ENCODE data around the gene KLHL36. TPM values are rescaled to one million over a fixed set of nuclear protein-coding genes. Genes with fewer than 3 reads are reported as not detected.

KLHL36 gene
- total and polyA plus RNA-seq, 9 of the 15 experiments (the other 6 are each of a cell fraction or from before 2014, with no cell fraction given), result 2.1 to 51.2 (median 18.5) TPM

DNA sequence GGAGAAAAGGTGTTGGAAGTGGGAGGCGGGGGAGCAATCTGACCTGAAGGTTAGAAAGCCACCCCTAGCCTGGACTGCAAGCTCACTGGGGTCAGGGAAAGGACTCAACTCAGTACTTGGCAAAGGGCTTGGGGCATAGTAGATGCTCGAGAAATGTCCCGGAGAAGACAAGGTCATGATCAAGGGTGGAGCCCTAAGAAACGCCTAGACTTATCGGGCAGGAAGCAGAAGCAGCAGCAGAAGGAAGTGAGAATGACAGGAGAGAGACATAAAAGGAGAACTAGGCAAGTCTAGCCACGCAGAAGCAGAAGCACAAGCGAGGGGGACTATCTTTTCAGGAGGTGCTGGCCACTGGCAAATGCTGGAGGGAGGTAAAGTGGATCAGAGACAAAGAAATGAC is 40.6 kb upstream of the KLHL36 start (continued):
- TF ChIP-seq, protein P1, sequence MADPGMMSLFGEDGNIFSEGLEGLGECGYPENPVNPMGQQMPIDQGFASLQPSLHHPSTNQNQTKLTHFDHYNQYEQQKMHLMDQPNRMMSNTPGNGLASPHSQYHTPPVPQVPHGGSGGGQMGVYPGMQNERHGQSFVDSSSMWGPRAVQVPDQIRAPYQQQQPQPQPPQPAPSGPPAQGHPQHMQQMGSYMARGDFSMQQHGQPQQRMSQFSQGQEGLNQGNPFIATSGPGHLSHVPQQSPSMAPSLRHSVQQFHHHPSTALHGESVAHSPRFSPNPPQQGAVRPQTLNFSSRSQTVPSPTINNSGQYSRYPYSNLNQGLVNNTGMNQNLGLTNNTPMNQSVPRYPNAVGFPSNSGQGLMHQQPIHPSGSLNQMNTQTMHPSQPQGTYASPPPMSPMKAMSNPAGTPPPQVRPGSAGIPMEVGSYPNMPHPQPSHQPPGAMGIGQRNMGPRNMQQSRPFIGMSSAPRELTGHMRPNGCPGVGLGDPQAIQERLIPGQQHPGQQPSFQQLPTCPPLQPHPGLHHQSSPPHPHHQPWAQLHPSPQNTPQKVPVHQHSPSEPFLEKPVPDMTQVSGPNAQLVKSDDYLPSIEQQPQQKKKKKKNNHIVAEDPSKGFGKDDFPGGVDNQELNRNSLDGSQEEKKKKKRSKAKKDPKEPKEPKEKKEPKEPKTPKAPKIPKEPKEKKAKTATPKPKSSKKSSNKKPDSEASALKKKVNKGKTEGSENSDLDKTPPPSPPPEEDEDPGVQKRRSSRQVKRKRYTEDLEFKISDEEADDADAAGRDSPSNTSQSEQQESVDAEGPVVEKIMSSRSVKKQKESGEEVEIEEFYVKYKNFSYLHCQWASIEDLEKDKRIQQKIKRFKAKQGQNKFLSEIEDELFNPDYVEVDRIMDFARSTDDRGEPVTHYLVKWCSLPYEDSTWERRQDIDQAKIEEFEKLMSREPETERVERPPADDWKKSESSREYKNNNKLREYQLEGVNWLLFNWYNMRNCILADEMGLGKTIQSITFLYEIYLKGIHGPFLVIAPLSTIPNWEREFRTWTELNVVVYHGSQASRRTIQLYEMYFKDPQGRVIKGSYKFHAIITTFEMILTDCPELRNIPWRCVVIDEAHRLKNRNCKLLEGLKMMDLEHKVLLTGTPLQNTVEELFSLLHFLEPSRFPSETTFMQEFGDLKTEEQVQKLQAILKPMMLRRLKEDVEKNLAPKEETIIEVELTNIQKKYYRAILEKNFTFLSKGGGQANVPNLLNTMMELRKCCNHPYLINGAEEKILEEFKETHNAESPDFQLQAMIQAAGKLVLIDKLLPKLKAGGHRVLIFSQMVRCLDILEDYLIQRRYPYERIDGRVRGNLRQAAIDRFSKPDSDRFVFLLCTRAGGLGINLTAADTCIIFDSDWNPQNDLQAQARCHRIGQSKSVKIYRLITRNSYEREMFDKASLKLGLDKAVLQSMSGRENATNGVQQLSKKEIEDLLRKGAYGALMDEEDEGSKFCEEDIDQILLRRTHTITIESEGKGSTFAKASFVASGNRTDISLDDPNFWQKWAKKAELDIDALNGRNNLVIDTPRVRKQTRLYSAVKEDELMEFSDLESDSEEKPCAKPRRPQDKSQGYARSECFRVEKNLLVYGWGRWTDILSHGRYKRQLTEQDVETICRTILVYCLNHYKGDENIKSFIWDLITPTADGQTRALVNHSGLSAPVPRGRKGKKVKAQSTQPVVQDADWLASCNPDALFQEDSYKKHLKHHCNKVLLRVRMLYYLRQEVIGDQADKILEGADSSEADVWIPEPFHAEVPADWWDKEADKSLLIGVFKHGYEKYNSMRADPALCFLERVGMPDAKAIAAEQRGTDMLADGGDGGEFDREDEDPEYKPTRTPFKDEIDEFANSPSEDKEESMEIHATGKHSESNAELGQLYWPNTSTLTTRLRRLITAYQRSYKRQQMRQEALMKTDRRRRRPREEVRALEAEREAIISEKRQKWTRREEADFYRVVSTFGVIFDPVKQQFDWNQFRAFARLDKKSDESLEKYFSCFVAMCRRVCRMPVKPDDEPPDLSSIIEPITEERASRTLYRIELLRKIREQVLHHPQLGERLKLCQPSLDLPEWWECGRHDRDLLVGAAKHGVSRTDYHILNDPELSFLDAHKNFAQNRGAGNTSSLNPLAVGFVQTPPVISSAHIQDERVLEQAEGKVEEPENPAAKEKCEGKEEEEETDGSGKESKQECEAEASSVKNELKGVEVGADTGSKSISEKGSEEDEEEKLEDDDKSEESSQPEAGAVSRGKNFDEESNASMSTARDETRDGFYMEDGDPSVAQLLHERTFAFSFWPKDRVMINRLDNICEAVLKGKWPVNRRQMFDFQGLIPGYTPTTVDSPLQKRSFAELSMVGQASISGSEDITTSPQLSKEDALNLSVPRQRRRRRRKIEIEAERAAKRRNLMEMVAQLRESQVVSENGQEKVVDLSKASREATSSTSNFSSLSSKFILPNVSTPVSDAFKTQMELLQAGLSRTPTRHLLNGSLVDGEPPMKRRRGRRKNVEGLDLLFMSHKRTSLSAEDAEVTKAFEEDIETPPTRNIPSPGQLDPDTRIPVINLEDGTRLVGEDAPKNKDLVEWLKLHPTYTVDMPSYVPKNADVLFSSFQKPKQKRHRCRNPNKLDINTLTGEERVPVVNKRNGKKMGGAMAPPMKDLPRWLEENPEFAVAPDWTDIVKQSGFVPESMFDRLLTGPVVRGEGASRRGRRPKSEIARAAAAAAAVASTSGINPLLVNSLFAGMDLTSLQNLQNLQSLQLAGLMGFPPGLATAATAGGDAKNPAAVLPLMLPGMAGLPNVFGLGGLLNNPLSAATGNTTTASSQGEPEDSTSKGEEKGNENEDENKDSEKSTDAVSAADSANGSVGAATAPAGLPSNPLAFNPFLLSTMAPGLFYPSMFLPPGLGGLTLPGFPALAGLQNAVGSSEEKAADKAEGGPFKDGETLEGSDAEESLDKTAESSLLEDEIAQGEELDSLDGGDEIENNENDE (IDR thresholded peaks at IDR 0.05; ENCODE audit: low read depth, low read length), result no peak
- TF ChIP-seq TRIM24 (IDR thresholded peaks at IDR 0.05) (peak; percentile 70 to 88), ZNF780A (CRISPR knock-in tag; IDR thresholded peaks at IDR 0.05) (no peak), NCOA4 (IDR thresholded peaks at IDR 0.05; ENCODE audit: partially characterized antibody) (no peak), JUNB (CRISPR knock-in tag; conservative IDR thresholded peaks at IDR 0.05) (no peak), FUS (optimal IDR thresholded peaks at IDR 0.05; ENCODE audit: low read depth, low read length) (no peak), MAFK (IDR thresholded peaks at IDR 0.05; ENCODE audit: low read length) (no peak), NFIX (CRISPR knock-in tag; IDR thresholded peaks at IDR 0.05; ENCODE audit: low read depth) (no peak), XRCC4 (IDR thresholded peaks at IDR 0.05; ENCODE audit: extremely low read depth, insufficient read depth, insufficient read length) (no peak), IFI16 (CRISPR knock-in tag; IDR thresholded peaks at IDR 0.05) (no peak), STAG1 (CRISPR knock-in tag; IDR thresholded peaks at IDR 0.05; ENCODE audit: borderline replicate concordance) (no peak), FOXA1 (IDR thresholded peaks at IDR 0.05; ENCODE audit: borderline replicate concordance) (no peak)
- TF ChIP-seq, protein P2, sequence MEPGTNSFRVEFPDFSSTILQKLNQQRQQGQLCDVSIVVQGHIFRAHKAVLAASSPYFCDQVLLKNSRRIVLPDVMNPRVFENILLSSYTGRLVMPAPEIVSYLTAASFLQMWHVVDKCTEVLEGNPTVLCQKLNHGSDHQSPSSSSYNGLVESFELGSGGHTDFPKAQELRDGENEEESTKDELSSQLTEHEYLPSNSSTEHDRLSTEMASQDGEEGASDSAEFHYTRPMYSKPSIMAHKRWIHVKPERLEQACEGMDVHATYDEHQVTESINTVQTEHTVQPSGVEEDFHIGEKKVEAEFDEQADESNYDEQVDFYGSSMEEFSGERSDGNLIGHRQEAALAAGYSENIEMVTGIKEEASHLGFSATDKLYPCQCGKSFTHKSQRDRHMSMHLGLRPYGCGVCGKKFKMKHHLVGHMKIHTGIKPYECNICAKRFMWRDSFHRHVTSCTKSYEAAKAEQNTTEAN (CRISPR knock-in tag; IDR thresholded peaks at IDR 0.05), result no peak
- TF ChIP-seq, protein P3, sequence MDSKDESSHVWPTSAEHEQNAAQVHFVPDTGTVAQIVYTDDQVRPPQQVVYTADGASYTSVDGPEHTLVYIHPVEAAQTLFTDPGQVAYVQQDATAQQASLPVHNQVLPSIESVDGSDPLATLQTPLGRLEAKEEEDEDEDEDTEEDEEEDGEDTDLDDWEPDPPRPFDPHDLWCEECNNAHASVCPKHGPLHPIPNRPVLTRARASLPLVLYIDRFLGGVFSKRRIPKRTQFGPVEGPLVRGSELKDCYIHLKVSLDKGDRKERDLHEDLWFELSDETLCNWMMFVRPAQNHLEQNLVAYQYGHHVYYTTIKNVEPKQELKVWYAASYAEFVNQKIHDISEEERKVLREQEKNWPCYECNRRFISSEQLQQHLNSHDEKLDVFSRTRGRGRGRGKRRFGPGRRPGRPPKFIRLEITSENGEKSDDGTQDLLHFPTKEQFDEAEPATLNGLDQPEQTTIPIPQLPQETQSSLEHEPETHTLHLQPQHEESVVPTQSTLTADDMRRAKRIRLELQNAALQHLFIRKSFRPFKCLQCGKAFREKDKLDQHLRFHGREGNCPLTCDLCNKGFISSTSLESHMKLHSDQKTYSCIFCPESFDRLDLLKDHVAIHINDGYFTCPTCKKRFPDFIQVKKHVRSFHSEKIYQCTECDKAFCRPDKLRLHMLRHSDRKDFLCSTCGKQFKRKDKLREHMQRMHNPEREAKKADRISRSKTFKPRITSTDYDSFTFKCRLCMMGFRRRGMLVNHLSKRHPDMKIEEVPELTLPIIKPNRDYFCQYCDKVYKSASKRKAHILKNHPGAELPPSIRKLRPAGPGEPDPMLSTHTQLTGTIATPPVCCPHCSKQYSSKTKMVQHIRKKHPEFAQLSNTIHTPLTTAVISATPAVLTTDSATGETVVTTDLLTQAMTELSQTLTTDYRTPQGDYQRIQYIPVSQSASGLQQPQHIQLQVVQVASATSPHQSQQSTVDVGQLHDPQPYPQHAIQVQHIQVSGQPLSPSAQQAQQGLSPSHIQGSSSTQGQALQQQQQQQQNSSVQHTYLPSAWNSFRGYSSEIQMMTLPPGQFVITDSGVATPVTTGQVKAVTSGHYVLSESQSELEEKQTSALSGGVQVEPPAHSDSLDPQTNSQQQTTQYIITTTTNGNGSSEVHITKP (IDR thresholded peaks at IDR 0.05; ENCODE audit: partially characterized antibody), result no peak
